HepG2 (cell line): ENCODE data around the gene IRF6. TPM values are rescaled to one million over a fixed set of nuclear protein-coding genes. Genes with fewer than 3 reads are reported as not detected.
"Not testable (repeated sequence)": the region's sequence is repeated elsewhere in the genome, so short reads cannot be mapped to it uniquely, and the experiment has no call there.

Source experiments
- ATAC-seq: fragments of 200-7000 bp; cut with Tn5 transposase; 3 replicates; pipeline ENCODE4 v1.9.1; 2020; ENCODE audit warnings: mild to moderate bottlenecking, moderate library complexity
- BruUV-seq: library from RNA; stranded (reverse); fragments of 400-500 nt; replicated peaks from 2 replicates; lab custom pipeline; 2021; lab: Mats Ljungman, UMichigan
- CTCF ChIA-PET: fragments of 300-600 bp; formaldehyde crosslinking; extraction: SDS; loops from one replicate; lab custom pipeline; 2021; ENCODE audit warnings: low total read pairs, inconsistent platforms, low intra/inter-chr PET ratio; lab: Yijun Ruan, JAX
- POLR2A ChIA-PET: fragments of 350-600 bp; sonication (Branson Sonifier 250); formaldehyde crosslinking; loops from one replicate; lab custom pipeline; 2020; ENCODE audit warnings: antibody characterized with exemption, inconsistent platforms; lab: Yijun Ruan, JAX
- DNase-seq: peaks from one replicate; pipeline ENCODE4 v3.0.0-alpha.2; 2015; ENCODE audit warnings: low spot score
- FAIRE-seq: peaks from 3 replicates; lab custom pipeline; 2011; peaks lifted over from hg19 to GRCh38; lab: Jason Lieb, UNC
- H2AFZ ChIP-seq: one replicate; pipeline ENCODE4 v1.6.1; 2011; ENCODE audit warnings: low read length, inconsistent platforms
- H3K27ac ChIP-seq: fragments of 300-600 bp; 3 replicates; pipeline ENCODE4 v1.8.0; 2011; ENCODE audit warnings: mixed run types, mild to moderate bottlenecking, mixed read lengths, low read length, inconsistent platforms; ENCODE audit not compliant: insufficient read depth; ENCODE audit errors: extremely low read length
- H3K27me3 ChIP-seq, 2 experiments: fragments of 200-600 bp in 1 of 2; 2 replicates in 1 of 2; 3 replicates in 1 of 2; pipeline versions ENCODE4 v1.6.0 to v1.8.0; 2011; ENCODE audit warnings: low read length in 2 of 2, mild to moderate bottlenecking in 2 of 2, moderate library complexity in 2 of 2, inconsistent platforms in 1 of 2; ENCODE audit not compliant: insufficient read depth in 2 of 2, control insufficient read depth in 1 of 2
- H3K36me3 ChIP-seq, 2 experiments: fragments of 200-600 bp in 1 of 2; replicated peaks in 1 of 2; 2 replicates in 1 of 2; 3 replicates in 1 of 2; pipeline versions ENCODE4 v1.5.1 to v1.8.0; 2011; ENCODE audit warnings: low read length in 2 of 2, inconsistent platforms in 1 of 2; ENCODE audit not compliant: insufficient read depth in 2 of 2, control insufficient read depth in 1 of 2
- H3K4me1 ChIP-seq: 2 replicates; pipeline ENCODE4 v1.5.1; 2012; ENCODE audit warnings: low read length, inconsistent platforms; ENCODE audit not compliant: insufficient read depth
- H3K4me2 ChIP-seq: 2 replicates; pipeline ENCODE4 v1.6.0; 2011; ENCODE audit warnings: low read depth, low read length, inconsistent platforms
- H3K4me3 ChIP-seq, 3 experiments: fragments of 200-600 bp in 1 of 3; sonication (generic), shearing (Covaris generic) in 1 of 3; replicated peaks in 1 of 3; 2 replicates each; pipeline ENCODE4 v1.5.1; 2011 to 2016; ENCODE audit warnings: low read length in 3 of 3, inconsistent platforms in 2 of 3, low read depth in 2 of 3, mild to moderate bottlenecking in 2 of 3, control low read depth in 1 of 3, mixed read lengths in 1 of 3; ENCODE audit not compliant: insufficient read depth in 1 of 3
- H3K79me2 ChIP-seq: one replicate; pipeline ENCODE4 v1.6.1; 2011; ENCODE audit warnings: low read length, inconsistent platforms; ENCODE audit not compliant: insufficient read depth
- H3K9ac ChIP-seq: 2 replicates; pipeline ENCODE4 v1.6.0; 2011; ENCODE audit warnings: mild to moderate bottlenecking, low read depth, low read length, inconsistent platforms; ENCODE audit not compliant: insufficient read depth
- H3K9me3 ChIP-seq: 2 replicates; pipeline ENCODE4 v1.5.1; 2012; ENCODE audit warnings: mild to moderate bottlenecking, low read length
- H4K20me1 ChIP-seq: 2 replicates; pipeline ENCODE4 v1.6.0; 2011; ENCODE audit warnings: inconsistent platforms, mild to moderate bottlenecking, low read length, moderate library complexity; ENCODE audit not compliant: insufficient read depth
- ARNT2 ChIP-seq: sonication (generic); formaldehyde crosslinking; IDR thresholded peaks from 2 replicates; pipeline ENCODE4 v1.8.0; 2022; ENCODE audit warnings: mild to moderate bottlenecking, low read depth, missing genetic modification reagents, moderate library complexity
- GFI1 ChIP-seq: sonication (generic); formaldehyde crosslinking; IDR thresholded peaks from 2 replicates; pipeline ENCODE4 v1.5.0; 2020; ENCODE audit warnings: missing genetic modification reagents, mild to moderate bottlenecking, borderline replicate concordance
- GZF1 ChIP-seq: sonication (generic); formaldehyde crosslinking; IDR thresholded peaks from 2 replicates; pipeline ENCODE4 v1.5.1; 2020; ENCODE audit warnings: mild to moderate bottlenecking, missing genetic modification reagents
- HNRNPH1 ChIP-seq: fragments of 200-400 bp; formaldehyde crosslinking; optimal IDR thresholded peaks from 2 replicates; pipeline ENCODE3; 2017; ENCODE audit warnings: mild to moderate bottlenecking, low read depth, low read length
- MYC ChIP-seq: sonication (generic); formaldehyde crosslinking; IDR thresholded peaks from 2 replicates; pipeline ENCODE4 v1.9.0; 2021; ENCODE audit warnings: missing genetic modification reagents, borderline replicate concordance
- NFYC ChIP-seq: IDR thresholded peaks from 2 replicates; pipeline ENCODE4 v1.6.1; 2016; ENCODE audit warnings: missing genetic modification reagents, missing compliant biosample characterization
- ZBTB34 ChIP-seq: sonication (generic); formaldehyde crosslinking; IDR thresholded peaks from 2 replicates; pipeline ENCODE4 v1.8.0; 2022; ENCODE audit warnings: mild to moderate bottlenecking, missing genetic modification reagents
- ZNF207 ChIP-seq: fragments of 450-650 bp; IDR thresholded peaks from 2 replicates; pipeline ENCODE4 v1.6.1; 2016; ENCODE audit warnings: antibody characterized with exemption, borderline replicate concordance
- ZNF468 ChIP-seq: sonication (generic); formaldehyde crosslinking; IDR thresholded peaks from 2 replicates; pipeline ENCODE4 v1.8.0; 2022; ENCODE audit warnings: mild to moderate bottlenecking, moderate library complexity, missing genetic modification reagents
- ZNF619 ChIP-seq: sonication (generic); formaldehyde crosslinking; IDR thresholded peaks from 2 replicates; pipeline ENCODE4 v1.4.0; 2020; ENCODE audit warnings: mild to moderate bottlenecking, missing genetic modification reagents
- ZNF724P ChIP-seq: sonication (generic); formaldehyde crosslinking; IDR thresholded peaks from 2 replicates; pipeline ENCODE4 v1.8.0; 2022; ENCODE audit warnings: missing genetic modification reagents, borderline replicate concordance
- WGBS: methylation state at CpG from one replicate; pipeline ENCODE4 v1.1.6; 2017; ENCODE audit warnings: low lambda C conversion rate; 5-methylcytosine and 5-hydroxymethylcytosine counted together
- in situ Hi-C: cut with HindIII; loops from 2 replicates; pipeline ENCODE4 v1.10.0; 2017; ENCODE audit warnings: low pct_unique_long_range_greater_than_20kb; ENCODE audit not compliant: extremely low pct_ligation_motif_present
- intact Hi-C: fragments of 100-400 bp; cut with micrococcal nuclease; formaldehyde crosslinking; loops from one replicate; pipeline ENCODE4 v1.10.0; 2022; ENCODE audit not compliant: unreplicated experiment
- polyA plus RNA-seq, 8 experiments: library from polyadenylated mRNA; depleted of rRNA in 3 of 8; stranded (reverse) in 7 of 8; unstranded in 1 of 8; fragments of >200 nt; fragmentation: Illumina TruSeq in 4 of 8; extraction: Trizol in 4 of 8; gene quantifications; 2 replicates each; pipeline versions ENCODE4 v1.2.1 to v1.2.3, GENCODE V29; 2011 to 2016; ENCODE audit warnings: low read depth in 4 of 8, missing spikeins in 1 of 8, mixed read lengths in 1 of 8; ENCODE audit not compliant: insufficient read depth in 1 of 8
- total RNA-seq, 5 experiments: library from RNA; depleted of rRNA; stranded (reverse); fragments of >200 nt; fragmentation: Illumina TruSeq; extraction: Trizol; gene quantifications; 2 replicates each; pipeline ENCODE4 v1.2.3, GENCODE V29; 2016; ENCODE audit warnings: low read depth in 1 of 5
- TF ChIP-seq, protein P1 (sequence below): sonication (generic); formaldehyde crosslinking; IDR thresholded peaks from 2 replicates; pipeline ENCODE4 v1.5.0; 2020; ENCODE audit warnings: missing genetic modification reagents
- TF ChIP-seq, protein P2 (sequence below): sonication (generic); formaldehyde crosslinking; IDR thresholded peaks from 2 replicates; pipeline ENCODE4 v1.8.0; 2022; ENCODE audit warnings: mild to moderate bottlenecking, missing genetic modification reagents, moderate library complexity

IRF6 gene
- total and polyA plus RNA-seq, 2 of the 13 experiments (the other 11 are each of a cell fraction or from before 2014, with no cell fraction given): 0.02 TPM; not detected in 1

DNA sequence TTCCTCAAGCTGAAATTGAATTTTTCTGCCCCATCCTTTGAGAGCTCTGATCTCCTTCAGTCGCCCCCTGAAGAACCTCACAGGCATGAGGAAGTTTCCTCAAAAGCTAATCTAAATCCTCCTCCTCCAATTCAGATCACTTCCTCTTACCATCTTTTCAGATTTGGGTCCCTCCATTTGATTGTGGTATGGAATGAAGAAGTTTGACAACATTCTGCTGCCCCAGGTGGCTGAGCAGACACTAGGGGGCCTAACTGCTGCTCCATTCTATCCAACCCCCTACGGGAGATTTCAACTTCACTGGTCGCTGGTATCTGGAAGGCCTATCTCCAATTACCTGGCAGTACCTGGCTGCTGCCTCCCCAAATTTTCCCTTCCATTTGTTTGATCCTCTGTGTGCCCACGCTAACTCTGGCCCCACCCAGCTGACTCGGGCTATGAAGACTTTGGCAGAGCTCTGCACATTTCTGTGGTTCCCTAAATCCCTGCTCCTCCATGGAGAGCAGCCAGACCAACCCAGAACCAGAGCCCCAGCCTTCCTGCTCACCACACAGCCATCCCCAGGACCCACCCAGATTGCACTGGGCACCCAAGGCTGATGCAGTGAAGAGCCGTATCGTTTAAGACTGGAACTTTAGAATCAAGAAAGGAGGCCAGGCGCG, 7.8 kb downstream of the IRF6 start (continued):
- TF ChIP-seq, protein P1, sequence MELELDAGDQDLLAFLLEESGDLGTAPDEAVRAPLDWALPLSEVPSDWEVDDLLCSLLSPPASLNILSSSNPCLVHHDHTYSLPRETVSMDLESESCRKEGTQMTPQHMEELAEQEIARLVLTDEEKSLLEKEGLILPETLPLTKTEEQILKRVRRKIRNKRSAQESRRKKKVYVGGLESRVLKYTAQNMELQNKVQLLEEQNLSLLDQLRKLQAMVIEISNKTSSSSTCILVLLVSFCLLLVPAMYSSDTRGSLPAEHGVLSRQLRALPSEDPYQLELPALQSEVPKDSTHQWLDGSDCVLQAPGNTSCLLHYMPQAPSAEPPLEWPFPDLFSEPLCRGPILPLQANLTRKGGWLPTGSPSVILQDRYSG (CRISPR knock-in tag): no peak
- TF ChIP-seq GFI1 (CRISPR knock-in tag) (no peak), NFYC (CRISPR knock-in tag) (no peak), MYC (no peak), ZNF724P (no peak), ZNF619 (CRISPR knock-in tag) (no peak), ZNF468 (no peak), GZF1 (CRISPR knock-in tag) (no peak), ZNF207 (no peak), ZBTB34 (no peak), ARNT2 (CRISPR knock-in tag) (no peak), HNRNPH1 (no peak)
- TF ChIP-seq, protein P2, sequence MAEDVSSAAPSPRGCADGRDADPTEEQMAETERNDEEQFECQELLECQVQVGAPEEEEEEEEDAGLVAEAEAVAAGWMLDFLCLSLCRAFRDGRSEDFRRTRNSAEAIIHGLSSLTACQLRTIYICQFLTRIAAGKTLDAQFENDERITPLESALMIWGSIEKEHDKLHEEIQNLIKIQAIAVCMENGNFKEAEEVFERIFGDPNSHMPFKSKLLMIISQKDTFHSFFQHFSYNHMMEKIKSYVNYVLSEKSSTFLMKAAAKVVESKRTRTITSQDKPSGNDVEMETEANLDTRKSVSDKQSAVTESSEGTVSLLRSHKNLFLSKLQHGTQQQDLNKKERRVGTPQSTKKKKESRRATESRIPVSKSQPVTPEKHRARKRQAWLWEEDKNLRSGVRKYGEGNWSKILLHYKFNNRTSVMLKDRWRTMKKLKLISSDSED: no peak

- H3K9me3 ChIP-seq, H3K27ac ChIP-seq, in situ Hi-C loops, H3K27me3 ChIP-seq, POLR2A ChIA-PET, BruUV-seq, H4K20me1 ChIP-seq, H3K36me3 ChIP-seq, H3K79me2 ChIP-seq, H3K4me3 ChIP-seq, DNase-seq, FAIRE-seq, intact Hi-C loops, H2AFZ ChIP-seq, CTCF ChIA-PET, H3K4me2 ChIP-seq, ATAC-seq, H3K9ac ChIP-seq: not testable (repeated sequence)
- peaks cover 11% of the 10 kb centered on the region for H3K4me1 ChIP-seq
- 17% methylated on average over 3 of the region's 3 CpGs for WGBS
Measured at GRCh38 chr1:209793711-209794110, 12.2 kb downstream of the IRF6 start.
